Endometrial microvascular endothelial cells (primary cell): ENCODE measurements around the gene BRK1. TPM values are rescaled to one million over a fixed set of nuclear protein-coding genes. Genes with fewer than 3 reads are reported as not detected.
"Not testable (repeated sequence)": the region's sequence is repeated elsewhere in the genome, so short reads cannot be mapped to it uniquely, and the experiment has no call there.

Experiments
- in situ Hi-C: cut with HindIII; loops from 2 replicates; pipeline ENCODE4 v1.10.0; 2017; ENCODE audit warnings: low sequenced_read_pairs, low pct_unique_long_range_greater_than_20kb; ENCODE audit errors: inconsistent ontology term
- total RNA-seq: library from RNA; depleted of rRNA; stranded (reverse); fragments of >200 nt; gene quantifications from one replicate; pipeline ENCODE4 v1.2.3, GENCODE V29; 2015; ENCODE audit errors: inconsistent ontology term

The BRK1 gene
- total RNA-seq, 1 donor from 2014 or later, result 140 TPM

- in situ Hi-C loops, result no loop called here
Observed at GRCh38 chr3:10173095-10173925, 57.8 kb downstream of the BRK1 start.

DNA sequence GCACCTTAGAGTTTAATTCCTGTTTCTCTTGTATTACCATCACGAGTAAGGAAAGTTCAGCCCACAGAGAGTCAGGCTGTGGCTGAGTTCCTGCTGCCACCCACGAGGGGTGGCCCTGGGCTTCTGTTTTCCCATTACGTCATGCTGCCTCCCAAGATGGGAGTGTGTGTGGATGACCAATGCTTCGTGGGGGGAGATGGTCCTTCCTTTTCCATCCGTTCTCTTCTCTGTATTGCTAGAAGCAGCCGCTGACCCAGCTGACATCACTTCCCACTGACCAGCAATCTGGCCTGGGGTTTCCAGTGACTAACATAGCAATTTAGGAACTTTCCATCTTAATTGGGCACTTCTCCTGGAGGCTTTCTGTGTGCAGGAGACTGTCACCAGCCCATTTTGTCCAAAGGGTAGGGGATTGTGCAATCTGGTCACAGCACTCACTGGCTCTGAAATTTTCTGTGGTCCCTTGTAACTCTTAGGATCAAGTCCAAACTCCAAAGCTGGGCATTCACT lies 58.5 kb downstream of the BRK1 start:
- in situ Hi-C loops, result no loop called here

- in situ Hi-C loops, result not testable (repeated sequence)
Observed at GRCh38 chr3:10175334-10175733, 59.9 kb downstream of the BRK1 start.

GRCh38 chr3:10176150-10176549 lies 60.7 kb downstream of the BRK1 start:
- in situ Hi-C loops, result not testable (repeated sequence)

Other genes starting within 250 kb of the BRK1 start
- gene CIDEC, start 235.4 kb upstream of the BRK1 start, total RNA-seq, result not detected
- gene JAGN1, start 225.1 kb upstream of the BRK1 start, total RNA-seq, result 51.5 TPM
- 0.28 TPM for gene IL17RE, start 212.8 kb upstream of the BRK1 start, total RNA-seq
- gene IL17RC, start 198.6 kb upstream of the BRK1 start, total RNA-seq, result 20.3 TPM
- gene CRELD1, start 181.8 kb upstream of the BRK1 start, total RNA-seq, result 28.0 TPM
- 0.93 TPM for gene PRRT3, start 163.3 kb upstream of the BRK1 start, total RNA-seq
- gene EMC3, start 128.8 kb upstream of the BRK1 start, total RNA-seq, result 78.1 TPM
- 71.3 TPM for gene FANCD2, start 89.2 kb upstream of the BRK1 start, total RNA-seq
- not detected for gene FANCD2OS, start 7.4 kb upstream of the BRK1 start, total RNA-seq
- 34.2 TPM for gene VHL, start 26.1 kb downstream of the BRK1 start, total RNA-seq
- 25.6 TPM for gene IRAK2, start 49.2 kb downstream of the BRK1 start, total RNA-seq
- 20.3 TPM for gene TATDN2, start 132.8 kb downstream of the BRK1 start, total RNA-seq
- not detected for gene GHRL, start 177.3 kb downstream of the BRK1 start, total RNA-seq
- gene SEC13, start 205.4 kb downstream of the BRK1 start, total RNA-seq, result 224 TPM